Sciatic nerve (tissue), 2 donors: ENCODE data around the gene VSNL1. TPM values are rescaled to one million over a fixed set of nuclear protein-coding genes. Genes with fewer than 3 reads are reported as not detected.
A peak's percentile ranks its signal among the peaks of the same experiment; 100 is the strongest.

Experiments used
- ATAC-seq: fragments of 200-7000 bp; cut with Tn5 transposase; one replicate; pipeline ENCODE4 v1.9.1; 2020; ENCODE audit warnings: mild to moderate bottlenecking, moderate library complexity
- DNase-seq: peaks from one replicate; pipeline ENCODE4 v3.0.0-alpha.2; 2020; ENCODE audit warnings: low spot score
- intact Hi-C: fragments of 100-400 bp; cut with DNase I; formaldehyde crosslinking; loops from one replicate; pipeline ENCODE4 v1.14.2; 2022
- total RNA-seq: library from RNA; stranded (reverse); fragmentation: NEBNext Ultra II Directional; extraction: Animal tissue kit (Norgen Biotek cat#: 25700); gene quantifications from one replicate; pipeline ENCODE4 v1.2.1, GENCODE V29; 2021
- donor health status: DM: no; HTN: no; CAD: no.
- donor health status: DM: no; HTN: no; CAD: no.

Gene VSNL1
- total RNA-seq, 1 donor from 2014 or later: 0.67 TPM

GRCh38 chr2:17600556-17601204 is 60.2 kb downstream of the VSNL1 start:
- intact Hi-C loops: no loop called here
- DNase-seq (no peak), ATAC-seq (no peak)

GRCh38 chr2:17604050-17604449 is 63.6 kb downstream of the VSNL1 start:
- DNase-seq: no peak
- intact Hi-C loops: no loop called here
- ATAC-seq: no peak

GRCh38 chr2:17605696-17606095 is 65.2 kb downstream of the VSNL1 start:
- ATAC-seq (no peak), DNase-seq (no peak)
- intact Hi-C loops: no loop called here

GRCh38 chr2:17606851-17607250 is 66.4 kb downstream of the VSNL1 start:
- ATAC-seq: no peak
- DNase-seq: no peak
- intact Hi-C loops: no loop called here

GRCh38 chr2:17607379-17607778 is 66.9 kb downstream of the VSNL1 start:
- DNase-seq: no peak
- intact Hi-C loops: no loop called here
- no peak for ATAC-seq

- intact Hi-C loops: no loop called here
- DNase-seq (no peak), ATAC-seq (no peak)
These were observed 67.8 kb downstream of the VSNL1 start for GRCh38 chr2:17608251-17608650.

GRCh38 chr2:17610521-17610920 is 70.0 kb downstream of the VSNL1 start:
- intact Hi-C loops: no loop called here
- DNase-seq (no peak), ATAC-seq (no peak)

- DNase-seq (no peak), ATAC-seq (no peak)
- intact Hi-C loops: no loop called here
These were observed 70.5 kb downstream of the VSNL1 start for GRCh38 chr2:17611036-17611435.

GRCh38 chr2:17614174-17614930 is 73.9 kb downstream of the VSNL1 start:
- DNase-seq (no peak), ATAC-seq (no peak)
- intact Hi-C loops: no loop called here

GRCh38 chr2:17615147-17615546 is 74.7 kb downstream of the VSNL1 start:
- intact Hi-C loops: no loop called here
- DNase-seq: no peak
- no peak for ATAC-seq

- no peak for DNase-seq
- intact Hi-C loops: no loop called here
- ATAC-seq: no peak
These were observed 75.3 kb downstream of the VSNL1 start for GRCh38 chr2:17615728-17616351.

GRCh38 chr2:17616405-17616804 is 75.9 kb downstream of the VSNL1 start:
- ATAC-seq (no peak), DNase-seq (no peak)
- intact Hi-C loops: no loop called here

- intact Hi-C loops: no loop called here
- ATAC-seq (no peak), DNase-seq (no peak)
These were observed 77.0 kb downstream of the VSNL1 start for GRCh38 chr2:17617516-17617915.

- ATAC-seq (no peak), DNase-seq (no peak)
- intact Hi-C loops: no loop called here
These were observed 77.5 kb downstream of the VSNL1 start for GRCh38 chr2:17617955-17618354.

GRCh38 chr2:17620280-17620679 is 79.8 kb downstream of the VSNL1 start:
- peak; percentile 60 for ATAC-seq
- intact Hi-C loops: no loop called here
- no peak for DNase-seq

- DNase-seq (no peak), ATAC-seq (no peak)
- intact Hi-C loops: no loop called here
These were observed 80.3 kb downstream of the VSNL1 start for GRCh38 chr2:17620841-17621240.

- ATAC-seq (no peak), DNase-seq (no peak)
- intact Hi-C loops: no loop called here
These were observed 81.3 kb downstream of the VSNL1 start for GRCh38 chr2:17621781-17622180.

- intact Hi-C loops: no loop called here
- DNase-seq: no peak
These were observed 85.0 kb downstream of the VSNL1 start for GRCh38 chr2:17625446-17625845.

GRCh38 chr2:17626986-17627385 is 86.5 kb downstream of the VSNL1 start:
- ATAC-seq (no peak), DNase-seq (no peak)
- intact Hi-C loops: no loop called here

More at GRCh38 chr2:17625446-17625845, 85.0 kb downstream of the VSNL1 start:
- no peak for ATAC-seq

- ATAC-seq (no peak), DNase-seq (no peak)
- intact Hi-C loops: no loop called here
These were observed 86.9 kb downstream of the VSNL1 start for GRCh38 chr2:17627434-17627833.
